ENCODE data around the gene KRT7.

Gene KRT7

GRCh38 chr12:52203079-52203921 is 29.7 kb upstream of the KRT7 start:
- no peak for TF ChIP-seq CTCF (IDR thresholded peaks at IDR 0.05; ENCODE audit: control extremely low read depth, extremely low read depth, low read depth, missing control alignments)
- DNase-seq (ENCODE audit: extremely low spot score), result no peak
- CTCF ChIA-PET, result interaction anchor here (1.3 kb wide), 1 partner anchor 9 kb away, joined by 6 read pairs; no protein-coding TSS in a partner anchor
- POLR2A ChIA-PET, result no interaction called here

- no peak for DNase-seq (ENCODE audit: extremely low spot score)
- ChIA-PET CTCF (interaction anchor here (0.7 kb wide), 1 partner anchor 55 kb away, joined by 3 read pairs; no protein-coding TSS in a partner anchor), POLR2A (no interaction called here)
- TF ChIP-seq CTCF (IDR thresholded peaks at IDR 0.05; ENCODE audit: control extremely low read depth, extremely low read depth, low read depth, missing control alignments), result no peak
Observed at GRCh38 chr12:52204095-52204930, 28.7 kb upstream of the KRT7 start.

- ChIA-PET POLR2A (no interaction called here), CTCF (no interaction called here)
- no peak for TF ChIP-seq CTCF (IDR thresholded peaks at IDR 0.05; ENCODE audit: control extremely low read depth, extremely low read depth, low read depth, missing control alignments)
- DNase-seq (ENCODE audit: extremely low spot score), result no peak
Observed at GRCh38 chr12:52204931-52205505, 28.0 kb upstream of the KRT7 start.

- no peak for TF ChIP-seq CTCF (IDR thresholded peaks at IDR 0.05; ENCODE audit: control extremely low read depth, extremely low read depth, low read depth, missing control alignments)
- POLR2A ChIA-PET, result no interaction called here
- CTCF ChIA-PET, result no interaction called here
Observed at GRCh38 chr12:52205612-52206303, 27.3 kb upstream of the KRT7 start.

GRCh38 chr12:52206304-52207040 is 26.6 kb upstream of the KRT7 start:
- DNase-seq (ENCODE audit: extremely low spot score), result no peak
- CTCF ChIA-PET, result interaction anchor here (1.9 to 3.2 kb wide), 2 partner anchors 15 to 73 kb away, joined by 7 to 15 read pairs; no protein-coding TSS in a partner anchor
- no peak for TF ChIP-seq CTCF (IDR thresholded peaks at IDR 0.05; ENCODE audit: control extremely low read depth, extremely low read depth, low read depth, missing control alignments)
- POLR2A ChIA-PET, result no interaction called here

More at GRCh38 chr12:52205612-52206303, 27.3 kb upstream of the KRT7 start:
- no peak for DNase-seq (ENCODE audit: extremely low spot score)
